ENCODE results near the gene RPS6KA2.
"Not testable (repeated sequence)": the region's sequence is repeated elsewhere in the genome, so short reads cannot be mapped to it uniquely, and the experiment has no call there.

RPS6KA2 gene

DNA sequence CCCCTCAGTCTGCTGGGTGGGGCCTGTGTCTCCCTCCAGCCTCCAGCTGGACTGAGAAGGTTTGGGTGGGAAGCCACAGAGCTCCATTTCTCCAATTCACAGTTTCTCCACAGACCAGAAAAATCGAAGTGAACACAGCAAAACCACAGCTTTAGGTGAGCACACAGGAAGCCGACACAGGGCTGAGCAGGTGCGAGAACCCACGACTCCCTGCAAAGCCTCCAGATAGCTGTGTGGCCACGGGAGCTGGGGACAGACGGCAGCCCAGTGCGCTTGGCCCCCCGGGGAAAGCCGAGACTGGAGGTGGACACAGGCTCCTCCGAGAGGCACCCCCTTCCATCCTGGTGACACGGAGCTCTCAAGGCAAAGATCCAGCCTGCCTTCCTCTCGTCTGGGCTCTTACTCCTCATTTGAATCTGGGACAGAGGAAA, 215.3 kb downstream of the RPS6KA2 start:
- peak; percentile 27 to 48 for DNase-seq

DNA sequence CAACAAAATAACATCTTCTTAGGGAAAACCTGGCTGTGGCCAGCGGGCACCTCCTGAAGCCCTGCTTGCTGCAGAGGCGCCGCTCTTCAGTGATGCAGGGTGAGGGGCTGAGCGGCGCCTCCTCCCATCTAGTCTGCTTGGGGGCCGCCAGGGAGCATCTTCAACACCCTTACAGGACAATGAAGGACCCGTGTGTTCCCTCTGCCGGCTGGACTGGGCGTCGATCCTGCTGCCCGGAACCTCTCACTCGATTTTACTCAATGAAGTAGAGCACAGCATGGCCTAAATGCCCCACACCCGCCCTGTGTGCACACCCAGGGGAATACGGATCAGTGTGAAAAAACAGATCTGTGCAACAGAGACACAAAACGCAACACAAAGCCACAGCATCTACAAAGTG, 215.8 kb downstream of the RPS6KA2 start:
- DNase-seq: no peak

DNA sequence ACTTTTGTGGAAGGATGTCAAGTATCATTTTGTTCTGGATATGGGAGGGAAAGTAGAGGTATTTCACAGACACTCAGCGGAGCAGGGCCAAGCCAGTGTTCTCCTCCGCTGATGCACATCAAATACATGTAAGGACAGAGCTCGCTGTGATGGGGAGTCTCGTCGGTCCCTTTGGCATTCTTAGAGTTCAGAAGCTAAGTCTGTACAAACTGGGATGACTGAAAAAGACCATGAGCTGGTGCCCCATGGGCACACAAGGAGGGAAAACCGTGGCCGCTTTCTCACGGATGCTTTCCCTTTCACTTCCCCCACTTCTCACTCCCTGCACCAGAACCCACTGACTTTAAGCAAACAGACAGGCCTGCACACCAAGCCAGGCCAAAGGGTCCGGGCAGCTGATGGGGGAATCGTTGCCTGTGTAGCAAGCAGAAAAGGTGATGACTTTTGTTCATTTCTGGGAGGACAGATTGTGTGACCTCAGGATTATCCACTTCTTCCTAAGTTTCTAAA, 216.6 kb downstream of the RPS6KA2 start:
- no peak for DNase-seq

DNA sequence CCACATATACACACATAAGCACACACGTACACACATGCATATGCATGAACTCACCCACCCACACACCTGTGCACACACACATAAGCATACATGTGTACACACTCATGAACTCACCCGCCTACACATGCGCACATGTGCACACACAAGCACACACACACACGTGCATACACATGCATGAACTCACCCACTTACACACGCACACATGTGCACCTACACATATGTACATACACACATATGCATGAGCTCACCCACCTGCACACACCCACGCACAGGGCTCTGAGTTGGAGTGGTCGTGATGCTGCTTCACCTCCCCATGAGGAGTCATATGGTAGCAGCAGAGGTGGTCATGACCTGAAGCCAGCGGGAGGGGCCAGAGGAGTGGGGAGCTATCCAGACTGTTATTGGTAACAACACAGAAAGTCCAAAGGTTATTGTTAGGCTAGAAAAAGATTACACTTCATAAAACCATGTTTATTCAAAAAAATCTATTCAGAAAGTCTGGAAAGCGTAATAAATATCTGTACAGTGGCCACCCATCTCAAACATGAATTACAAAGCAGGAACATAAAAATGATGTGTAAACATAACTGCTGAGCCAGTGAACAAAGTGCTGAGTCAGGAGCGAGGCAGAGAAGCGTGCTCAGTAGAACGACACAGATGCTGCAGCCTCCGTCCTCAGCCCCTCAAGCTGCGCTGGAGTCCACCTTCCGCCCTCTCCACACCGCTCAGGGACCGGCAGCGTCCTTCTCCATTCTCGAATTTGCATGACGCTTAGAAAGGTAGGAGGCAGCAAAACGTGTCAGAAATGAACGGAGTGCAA, 217.9 kb downstream of the RPS6KA2 start:
- DNase-seq: no peak

DNA sequence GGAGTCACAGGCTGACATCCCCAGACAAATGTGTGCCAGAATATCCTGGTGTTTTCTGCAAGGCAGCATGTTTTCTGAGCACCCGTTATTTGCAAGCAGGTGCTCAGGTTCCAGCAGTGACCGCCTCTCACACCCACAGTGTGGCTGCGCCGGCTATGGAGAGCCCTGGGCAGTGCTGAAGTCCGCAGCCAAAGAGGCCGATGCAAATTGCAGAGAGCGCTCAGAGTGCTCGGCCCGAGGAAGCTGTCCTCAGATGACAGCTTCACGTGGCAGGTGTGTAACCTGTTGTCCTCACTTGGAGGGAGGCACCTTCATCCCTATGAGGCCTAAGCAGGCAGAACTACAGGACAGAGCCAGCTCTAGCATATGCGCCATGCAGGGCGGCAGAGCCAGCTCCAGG, 220.9 kb downstream of the RPS6KA2 start:
- DNase-seq: no peak

DNA sequence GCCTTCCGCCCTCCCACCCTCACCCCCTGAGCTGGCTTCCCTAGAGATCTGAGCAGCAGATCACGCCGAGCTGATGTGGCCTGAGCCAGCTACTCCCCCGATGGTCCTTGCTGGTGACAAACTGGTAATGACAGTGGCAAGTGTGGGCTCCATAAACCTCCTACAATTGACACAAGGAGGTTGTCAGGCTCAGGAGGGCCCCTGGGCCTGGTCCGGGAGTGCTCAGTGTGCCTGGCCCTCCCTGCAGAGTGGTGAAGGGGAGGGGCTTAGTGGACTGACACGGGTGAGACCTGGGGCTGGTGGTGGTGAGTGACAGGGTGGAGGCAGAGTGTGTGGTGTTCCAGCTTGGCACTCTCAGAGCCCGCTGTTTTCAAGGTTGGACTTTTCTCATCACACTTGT, 221.7 kb downstream of the RPS6KA2 start:
- DNase-seq: no peak

DNA sequence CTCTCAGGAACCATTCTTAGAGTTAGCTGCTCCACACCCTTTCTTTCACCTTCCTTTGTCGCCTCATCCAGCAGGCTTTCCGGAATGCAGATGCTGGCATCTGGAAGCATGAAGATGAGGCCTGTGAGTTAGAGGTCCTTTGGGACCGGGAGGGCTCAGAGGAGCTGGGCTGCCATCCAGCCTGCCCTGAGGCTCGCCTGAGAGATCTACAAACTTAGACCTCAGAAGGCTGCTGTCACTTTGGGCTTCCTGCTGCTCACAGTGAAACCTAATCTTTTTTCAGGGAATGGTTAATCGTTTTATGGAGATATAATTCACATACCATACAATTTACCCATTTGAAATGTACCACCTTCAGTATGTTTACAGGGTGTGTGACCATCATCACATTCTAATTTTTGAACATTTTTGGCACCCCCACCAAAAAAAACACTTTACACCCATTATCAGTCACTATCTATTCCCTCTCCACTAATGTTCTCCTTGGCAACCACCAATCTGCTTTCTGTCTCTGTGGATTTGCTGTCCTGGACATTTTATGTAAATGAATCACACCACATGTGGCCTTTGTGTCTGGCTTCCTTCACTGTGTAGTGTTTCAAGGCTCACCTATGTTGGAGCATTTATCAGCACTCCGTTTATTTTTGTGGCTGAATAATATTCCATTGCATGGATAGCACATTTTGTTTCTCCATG, 224.3 kb downstream of the RPS6KA2 start:
- no peak for DNase-seq

DNA sequence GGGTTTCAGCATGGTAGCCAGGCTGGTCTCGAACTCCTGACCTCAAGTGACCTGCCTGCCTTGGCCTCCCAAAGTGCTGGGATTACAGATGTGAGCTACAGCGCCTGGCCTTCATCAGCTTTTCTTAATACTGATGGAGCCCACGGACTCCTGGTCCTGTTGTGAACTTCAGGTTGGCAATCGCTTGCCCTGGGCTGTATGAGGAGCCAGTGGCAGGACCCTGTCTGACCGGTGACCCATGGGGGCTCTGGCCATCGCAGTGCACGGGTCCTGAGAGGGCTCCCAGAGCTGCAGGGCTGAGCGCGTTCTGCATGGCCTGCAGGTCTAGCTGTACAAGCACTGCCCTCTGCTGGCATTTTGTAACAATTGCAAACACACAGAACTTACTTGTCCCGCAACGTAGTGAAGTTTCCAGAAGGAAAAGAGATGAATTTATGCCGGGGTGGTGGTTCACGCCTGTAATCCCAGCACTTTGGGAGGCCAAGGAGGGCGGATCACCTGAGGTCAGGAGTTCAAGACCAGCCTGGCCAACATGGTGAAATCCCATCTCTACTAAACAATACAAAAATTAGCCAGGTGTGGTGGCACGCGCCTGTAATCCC, 226.3 kb downstream of the RPS6KA2 start:
- DNase-seq: peak; percentile 70 to 73

DNA sequence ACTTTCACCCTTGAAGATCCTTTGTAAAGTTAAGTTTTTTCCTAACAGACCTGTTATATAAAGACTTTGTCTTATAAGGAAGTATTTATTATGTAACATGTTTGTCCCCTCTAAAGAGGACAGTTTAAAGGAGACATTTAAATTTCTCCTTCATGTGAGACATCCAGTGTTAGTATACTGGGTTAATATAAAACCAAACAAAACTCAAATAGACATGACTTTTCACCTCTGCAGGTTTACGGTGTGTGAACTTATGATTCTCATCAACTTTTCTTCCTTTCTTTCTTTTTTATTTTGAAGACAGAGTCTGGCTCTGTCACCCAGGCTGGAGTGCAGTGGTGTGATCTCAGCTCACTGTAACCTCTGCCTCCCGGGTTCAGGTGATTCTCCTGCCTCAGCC, 226.9 kb downstream of the RPS6KA2 start:
- no peak for DNase-seq

DNA sequence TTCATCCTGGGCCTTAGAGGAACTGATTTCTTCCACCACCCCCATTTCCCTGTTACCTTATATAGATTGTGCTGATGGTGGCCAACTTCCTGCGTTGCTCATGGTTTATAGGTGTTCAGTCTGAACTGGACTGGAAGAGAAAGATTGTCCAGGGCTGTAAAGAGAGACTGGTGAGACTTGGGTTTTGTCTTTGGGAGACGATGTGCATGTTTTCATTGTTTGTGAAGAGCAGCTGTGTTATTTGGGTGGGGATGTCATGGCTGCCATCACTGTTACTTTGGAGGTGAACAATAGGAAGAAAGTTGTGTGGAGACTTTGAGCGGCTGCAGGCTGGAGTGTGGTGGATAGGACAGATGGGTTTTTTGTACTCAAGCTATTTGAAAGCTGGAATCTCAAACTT, 228.7 kb downstream of the RPS6KA2 start:
- no peak for DNase-seq

DNA sequence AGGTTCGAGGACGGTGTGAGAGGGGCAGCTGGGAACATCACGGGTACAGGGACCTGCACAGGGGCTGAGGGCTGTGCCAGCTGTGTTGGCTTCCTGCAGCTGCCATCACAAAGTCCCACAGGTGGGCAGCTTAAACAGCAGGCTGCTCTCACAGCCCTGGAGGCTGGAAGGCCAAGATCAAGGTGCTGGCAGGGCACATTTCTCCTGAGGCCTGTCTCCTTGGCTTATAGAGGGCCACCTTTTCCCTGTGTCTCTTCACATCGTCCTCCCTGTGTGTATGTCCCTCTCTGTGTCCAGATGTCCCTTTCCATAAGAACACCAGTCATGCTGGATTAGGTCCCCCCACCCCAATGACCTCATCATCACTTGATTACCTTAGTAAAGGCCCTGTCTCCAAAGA, 229.2 kb downstream of the RPS6KA2 start:
- DNase-seq: no peak

DNA sequence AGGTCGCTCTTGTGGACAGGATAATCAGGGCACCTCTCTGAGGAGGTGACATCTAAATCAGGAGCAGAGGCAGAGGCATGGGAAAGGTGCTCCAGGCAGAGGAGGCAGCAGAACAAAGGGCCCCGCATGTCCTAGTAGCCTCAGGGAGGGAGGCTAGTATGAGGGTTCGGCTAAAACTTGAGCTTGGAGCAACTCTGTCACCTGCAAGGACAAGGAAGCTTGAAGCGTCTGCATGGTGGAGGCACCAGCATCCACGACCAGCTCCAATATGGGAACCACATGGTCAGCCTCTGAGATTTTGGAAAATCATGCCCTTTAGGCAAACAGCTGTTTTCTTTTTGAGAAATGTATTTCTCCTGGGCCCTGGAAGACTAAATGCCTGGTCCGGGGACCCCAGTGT, 231.3 kb downstream of the RPS6KA2 start:
- no peak for DNase-seq

DNA sequence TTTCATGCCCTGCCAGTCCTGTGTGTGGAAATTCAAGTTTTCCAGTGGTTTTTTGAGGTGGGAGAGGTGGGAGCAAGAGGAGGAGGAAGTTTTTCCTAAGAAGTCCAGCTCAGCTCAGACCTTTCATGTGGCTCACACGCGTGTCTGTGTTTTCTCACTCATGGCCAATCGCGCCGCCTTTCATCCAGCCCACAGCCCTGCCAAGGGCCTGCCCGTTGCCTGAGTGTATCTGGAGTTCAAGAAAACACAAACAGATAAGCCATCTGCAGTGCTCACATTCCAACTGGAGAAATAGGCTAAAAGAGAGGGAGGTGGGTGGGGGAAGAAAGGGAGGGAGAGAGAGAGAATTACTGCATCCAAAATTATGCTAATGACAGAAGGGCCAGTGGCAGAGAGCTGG, 231.7 kb downstream of the RPS6KA2 start:
- no peak for DNase-seq

DNA sequence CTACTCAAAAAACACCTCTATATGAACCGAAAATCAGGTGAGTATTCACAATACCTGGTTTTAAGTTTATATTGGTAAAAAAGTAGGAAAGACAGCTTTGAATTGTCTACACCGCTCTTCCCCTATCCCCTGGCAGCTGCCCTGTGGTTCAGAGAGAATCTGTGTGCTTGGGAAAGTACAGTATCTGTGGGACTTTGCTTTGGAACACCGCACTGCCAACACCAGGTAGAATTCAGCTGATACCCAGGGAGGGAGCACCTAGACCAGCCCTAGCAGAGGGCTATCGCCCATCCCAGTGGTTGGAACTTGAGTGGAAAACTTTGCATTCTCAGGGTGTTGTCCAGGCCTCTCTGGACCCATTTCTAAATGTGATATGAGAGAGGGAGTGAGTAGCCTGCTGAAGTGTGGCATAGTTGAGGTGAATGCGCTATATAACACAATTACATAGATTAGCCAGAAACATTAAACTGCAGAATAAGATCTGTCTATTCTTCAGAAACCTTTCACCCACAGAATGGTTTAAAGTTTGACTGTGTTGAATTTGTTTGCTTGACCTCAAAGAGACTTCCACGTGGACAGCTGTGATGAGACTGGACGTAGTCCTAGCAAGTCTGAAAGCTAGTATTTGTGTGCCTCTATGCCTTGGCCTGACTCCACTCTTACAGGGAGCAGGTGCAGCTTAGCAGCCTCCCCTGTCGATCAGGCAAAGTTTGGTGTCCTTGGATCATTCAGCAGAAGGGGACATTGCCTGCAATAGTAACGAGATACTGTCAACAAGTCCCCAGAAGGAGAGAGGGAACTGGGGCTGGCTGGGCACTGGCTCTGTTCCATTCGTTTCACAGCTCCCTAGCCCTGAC, 232.8 kb downstream of the RPS6KA2 start:
- no peak for DNase-seq

DNA sequence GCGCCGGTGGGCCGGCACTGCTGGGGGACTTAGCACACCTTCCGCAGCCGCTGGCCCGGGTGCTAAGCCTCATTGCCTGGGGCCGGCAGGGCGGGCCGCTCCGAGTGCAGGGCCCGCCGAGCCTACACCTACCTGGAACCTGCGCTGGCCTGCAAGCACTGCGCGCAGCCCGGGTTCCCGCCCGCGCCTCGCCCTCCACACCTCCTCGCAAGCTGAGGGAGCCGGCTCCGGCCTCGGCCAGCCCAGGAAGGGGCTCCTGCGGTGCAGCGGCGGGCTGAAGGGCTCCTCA, 233.6 kb downstream of the RPS6KA2 start:
- DNase-seq: no peak

DNA sequence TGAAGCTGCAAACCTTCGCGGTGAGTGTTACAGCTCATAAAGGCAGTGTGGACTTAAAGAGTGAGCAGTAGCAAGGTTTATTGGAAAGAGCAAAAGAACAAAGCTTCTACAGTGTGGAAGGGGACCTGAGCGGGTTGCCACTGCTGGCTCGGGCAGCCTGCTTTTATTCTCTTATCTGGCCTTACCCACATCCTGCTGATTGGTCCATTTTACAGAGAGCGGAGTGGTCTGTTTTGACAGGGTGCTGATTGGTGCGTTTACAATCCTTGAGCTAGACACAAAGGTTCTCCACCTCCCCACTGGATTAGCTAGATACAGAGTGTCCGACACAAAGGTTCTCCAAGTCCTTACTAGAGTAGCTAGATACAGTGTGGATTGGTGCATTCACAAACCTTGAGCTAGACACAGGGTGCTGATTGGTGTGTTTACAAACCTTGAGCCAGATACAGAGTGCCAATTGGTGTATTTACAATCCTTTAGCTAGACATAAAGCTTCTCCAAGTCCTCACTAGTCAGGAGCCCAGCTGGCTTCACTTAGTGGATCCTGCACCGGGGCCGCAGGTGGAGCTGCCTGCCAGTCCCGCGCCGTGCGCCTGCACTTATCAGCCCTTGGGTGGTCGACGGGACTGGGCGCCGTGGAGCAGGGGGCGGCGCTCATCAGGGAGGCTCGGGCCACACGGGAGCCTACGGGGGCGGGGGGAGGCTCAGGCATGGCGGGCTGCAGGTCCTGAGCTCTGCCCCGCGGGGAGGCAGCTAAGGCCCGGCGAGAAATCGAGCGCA, 234.1 kb downstream of the RPS6KA2 start:
- not testable (repeated sequence) for DNase-seq

DNA sequence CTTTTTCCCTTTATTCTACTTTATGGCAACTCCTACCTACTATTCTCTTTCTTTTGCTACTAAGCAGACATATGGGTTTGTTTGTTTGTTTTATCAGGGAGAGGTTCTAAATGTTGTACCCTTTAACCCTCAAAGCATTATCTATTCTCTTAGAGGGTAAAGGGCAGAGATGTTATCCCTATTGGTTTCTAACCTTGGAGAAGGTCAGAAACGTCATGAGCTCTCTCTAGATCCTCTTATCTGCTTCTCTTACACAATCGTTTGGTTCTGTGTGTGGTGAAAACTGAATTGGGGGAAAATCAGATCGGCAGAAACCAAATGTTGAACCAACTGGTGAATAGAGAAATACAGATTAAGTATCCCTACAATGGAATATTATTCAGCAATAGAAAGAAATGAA, 237.9 kb downstream of the RPS6KA2 start:
- no peak for DNase-seq

DNA sequence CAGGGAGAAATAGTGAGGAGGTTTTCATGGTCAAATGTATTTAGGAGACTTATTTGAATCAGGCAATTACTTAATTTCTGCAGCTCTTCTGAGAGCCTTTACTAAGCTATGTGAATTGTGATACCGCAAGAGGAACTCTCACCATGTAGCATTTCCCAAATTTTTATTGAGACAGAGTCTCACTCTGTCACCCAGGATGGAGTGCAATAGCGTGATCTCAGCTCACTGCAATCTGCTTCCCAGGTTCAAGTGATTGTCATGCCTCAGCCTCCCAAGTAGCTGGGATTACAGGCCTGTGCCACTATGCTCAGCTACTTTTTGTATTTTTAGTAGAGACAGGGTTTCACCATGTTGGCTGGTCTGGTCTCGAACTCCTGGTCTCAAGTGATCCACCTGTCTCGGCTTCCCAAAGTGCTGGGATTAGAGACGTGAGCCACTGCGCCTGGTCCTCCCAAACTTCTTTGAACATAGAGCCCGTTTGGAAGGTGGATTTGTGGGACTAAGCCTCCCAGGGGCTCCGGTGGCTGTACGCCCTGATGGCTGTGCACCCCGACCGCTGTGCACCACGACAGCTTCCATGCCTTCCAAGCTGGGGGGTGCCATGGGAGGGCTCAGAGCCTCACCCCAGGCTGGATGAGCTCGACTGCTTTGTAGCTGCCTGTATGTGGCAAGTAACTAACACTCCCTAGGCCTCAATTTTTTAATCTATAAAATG, 238.6 kb downstream of the RPS6KA2 start:
- no peak for DNase-seq

DNA sequence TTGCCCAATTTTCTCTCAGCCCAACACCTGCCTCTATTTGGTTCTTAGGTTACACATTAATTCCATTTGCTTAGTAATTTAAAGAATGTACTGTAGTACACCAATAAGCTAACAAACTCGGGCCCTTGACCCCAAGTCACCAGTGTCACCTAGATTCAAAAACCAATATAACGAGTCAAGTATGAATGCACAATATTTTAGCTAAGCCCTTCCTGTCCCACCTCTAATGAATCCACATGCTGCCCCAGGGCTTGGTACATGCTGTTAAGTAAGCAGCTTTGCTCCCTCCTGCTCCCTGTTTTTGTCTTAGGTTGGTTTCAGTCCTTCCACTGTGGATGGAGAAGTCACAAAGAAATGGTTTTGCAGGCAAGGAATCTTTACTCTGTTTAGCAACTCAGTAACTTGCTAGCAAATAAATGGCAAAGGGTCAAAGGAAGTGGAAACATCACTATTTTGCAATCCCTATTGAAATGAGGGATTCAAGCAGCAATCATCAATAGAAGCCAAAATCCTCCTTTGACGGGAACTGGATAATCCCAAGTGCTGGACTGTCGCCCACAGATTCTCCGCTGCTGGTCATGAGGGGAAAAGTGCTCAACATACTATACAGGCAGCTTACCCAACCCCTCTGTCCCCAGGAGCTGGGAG, 239.3 kb downstream of the RPS6KA2 start:
- DNase-seq: no peak

DNA sequence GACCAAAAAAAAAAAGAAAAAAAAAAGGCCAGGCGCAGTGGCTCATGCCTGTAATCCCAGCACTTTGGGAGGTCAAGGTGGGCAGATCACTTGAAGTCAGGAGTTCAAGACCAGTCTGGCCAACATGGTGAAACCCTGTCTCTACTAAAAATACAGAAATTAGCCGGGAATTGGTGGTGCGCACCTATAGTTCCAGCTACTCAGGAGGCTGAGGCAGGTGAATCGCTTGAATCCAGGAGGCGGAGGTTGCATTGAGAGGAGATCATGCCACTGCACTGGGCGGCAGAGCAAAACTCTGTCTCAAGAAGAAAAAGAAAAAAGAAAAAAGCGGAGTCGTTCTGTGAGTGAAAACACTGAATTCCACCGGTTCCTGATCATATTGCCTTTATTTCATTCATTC, 240.0 kb downstream of the RPS6KA2 start:
- DNase-seq: not testable (repeated sequence)

DNA sequence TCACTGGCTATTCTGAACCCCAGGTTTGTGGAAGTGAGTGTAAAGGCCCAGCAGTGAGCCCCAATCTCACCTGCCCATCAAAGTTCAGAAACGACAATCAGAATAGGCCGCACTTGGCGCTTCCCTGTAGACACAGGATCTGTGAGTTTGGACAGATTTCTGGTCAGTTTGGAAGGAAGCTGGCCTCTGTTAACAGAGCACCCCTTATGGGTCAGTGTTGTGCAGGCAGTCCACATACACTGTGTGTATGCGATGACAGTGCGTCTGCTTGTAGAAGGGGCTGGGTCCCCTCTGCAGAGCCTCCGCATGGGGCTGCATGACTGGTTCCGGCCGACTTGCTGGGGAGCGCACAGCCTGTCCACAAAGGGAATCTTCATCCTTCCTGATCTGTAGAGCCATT, 240.9 kb downstream of the RPS6KA2 start:
- DNase-seq: no peak
